Mesendoderm (in vitro differentiated cells): ENCODE data around the gene RNGTT.
A peak's percentile ranks its signal among the peaks of the same experiment; 100 is the strongest.

ENCODE experiments used
- DNase-seq: peaks from one replicate; pipeline ENCODE4 v3.0.0; 2013
- H2AK5ac ChIP-seq: 2 replicates; pipeline ENCODE4 v1.6.1; 2013; ENCODE audit warnings: low read length, inconsistent platforms
- H2BK120ac ChIP-seq: 2 replicates; pipeline ENCODE4 v1.6.1; 2013; ENCODE audit warnings: low read depth, mild to moderate bottlenecking, low read length, moderate library complexity, mixed read lengths
- H2BK15ac ChIP-seq: replicated peaks from 2 replicates; pipeline ENCODE4 v1.6.1; 2013; ENCODE audit warnings: low read depth, mild to moderate bottlenecking, moderate library complexity
- H2BK5ac ChIP-seq: 2 replicates; pipeline ENCODE4 v1.6.1; 2013; ENCODE audit warnings: low read length, inconsistent platforms
- H3K18ac ChIP-seq: 2 replicates; pipeline ENCODE4 v1.6.1; 2013; ENCODE audit warnings: mild to moderate bottlenecking, low read length, mixed read lengths
- H3K23ac ChIP-seq: one replicate; pipeline ENCODE4 v1.6.1; 2013; ENCODE audit warnings: low read length
- H3K27ac ChIP-seq: 2 replicates; pipeline ENCODE4 v1.5.1; 2013; ENCODE audit warnings: low read depth, mild to moderate bottlenecking, inconsistent platforms, low read length, moderate library complexity
- H3K27me3 ChIP-seq: 2 replicates; pipeline ENCODE4 v1.6.1; 2013; ENCODE audit warnings: low read length, control low read depth, mild to moderate bottlenecking, inconsistent platforms; ENCODE audit not compliant: insufficient read depth, poor library complexity
- H3K36me3 ChIP-seq: 2 replicates; pipeline ENCODE4 v1.6.1; 2013; ENCODE audit warnings: low read length, inconsistent platforms; ENCODE audit not compliant: control insufficient read depth, insufficient read depth
- H3K4ac ChIP-seq: one replicate; pipeline ENCODE4 v1.6.1; 2013; ENCODE audit warnings: low read depth, mild to moderate bottlenecking, low read length, moderate library complexity
- H3K4me1 ChIP-seq: 2 replicates; pipeline ENCODE4 v1.6.1; 2013; ENCODE audit warnings: low read depth, low read length, inconsistent platforms; ENCODE audit not compliant: control insufficient read depth
- H3K4me2 ChIP-seq: 2 replicates; pipeline ENCODE4 v1.6.1; 2013; ENCODE audit warnings: low read length
- H3K4me3 ChIP-seq: 2 replicates; pipeline ENCODE4 v1.5.1; 2013; ENCODE audit warnings: mild to moderate bottlenecking, low read length
- H3K56ac ChIP-seq: one replicate; pipeline ENCODE4 v1.6.1; 2013; ENCODE audit warnings: low read length
- H3K79me1 ChIP-seq: 2 replicates; pipeline ENCODE4 v1.6.1; 2013; ENCODE audit warnings: low read length, inconsistent platforms
- H3K79me2 ChIP-seq: 2 replicates; pipeline ENCODE4 v1.6.1; 2013; ENCODE audit warnings: mild to moderate bottlenecking, low read length; ENCODE audit not compliant: control insufficient read depth, insufficient read depth
- H3K9ac ChIP-seq: 2 replicates; pipeline ENCODE4 v1.6.1; 2013; ENCODE audit warnings: low read length, inconsistent platforms
- H4K5ac ChIP-seq: one replicate; pipeline ENCODE4 v1.6.1; 2013; ENCODE audit warnings: low read length
- H4K8ac ChIP-seq: one replicate; pipeline ENCODE4 v1.6.1; 2013; ENCODE audit warnings: low read depth, mild to moderate bottlenecking, control low read depth, low read length, moderate library complexity
- WGBS: extraction: QIAGEN DNeasy Blood & Tissue Kit; methylation state at CpG from one replicate; pipeline ENCODE4 v1.1.7; 2013; ENCODE audit warnings: low lambda C conversion rate, missing lambda C conversion rate; ENCODE audit not compliant: insufficient coverage; ENCODE audit errors: extremely low coverage; 5-methylcytosine and 5-hydroxymethylcytosine counted together

RNGTT gene

GRCh38 chr6:88605271-88605670 lies 358.1 kb downstream of the RNGTT start:
- Histone ChIP-seq H3K4me2 (no peak overlapping the region), H3K79me1 (no peaks in the 10 kb centered on the region), H3K9ac (no peak overlapping the region), H2BK5ac (no peak overlapping the region), H2BK15ac (no peak overlapping the region), H3K36me3 (no peaks in the 10 kb centered on the region), H3K79me2 (no peaks in the 10 kb centered on the region), H2BK120ac (no peak overlapping the region), H3K27ac (no peak overlapping the region), H3K56ac (no peak overlapping the region), H2AK5ac (no peak overlapping the region), H3K4me1 (no peaks in the 10 kb centered on the region), H3K18ac (no peak overlapping the region), H3K4ac (no peak overlapping the region), H4K5ac (no peak overlapping the region), H4K8ac (no peak overlapping the region), H3K23ac (no peak overlapping the region), H3K27me3 (no peaks in the 10 kb centered on the region), H3K4me3 (no peak overlapping the region)
- no CpG with 5 or more reads among the region's 3 CpGs for WGBS
- no peak for DNase-seq

GRCh38 chr6:88599571-88599970 lies 363.8 kb downstream of the RNGTT start:
- Histone ChIP-seq H4K8ac (no peak overlapping the region), H3K4me1 (no peaks in the 10 kb centered on the region), H3K4ac (no peak overlapping the region), H3K27ac (no peak overlapping the region), H3K56ac (no peak overlapping the region), H2AK5ac (no peak overlapping the region), H3K36me3 (no peaks in the 10 kb centered on the region), H2BK5ac (no peak overlapping the region), H4K5ac (no peak overlapping the region), H3K23ac (no peak overlapping the region), H3K79me2 (no peaks in the 10 kb centered on the region), H3K18ac (no peak overlapping the region), H3K9ac (no peak overlapping the region), H2BK120ac (no peak overlapping the region), H3K27me3 (no peaks in the 10 kb centered on the region), H3K4me3 (no peak overlapping the region), H3K79me1 (no peaks in the 10 kb centered on the region), H2BK15ac (no peak overlapping the region), H3K4me2 (no peak overlapping the region)
- no CpG with 5 or more reads among the region's 6 CpGs for WGBS
- DNase-seq: peak; percentile 50

- Histone ChIP-seq H3K79me2 (no peaks in the 10 kb centered on the region), H3K4me3 (no peak overlapping the region), H3K4me1 (no peaks in the 10 kb centered on the region), H3K79me1 (no peaks in the 10 kb centered on the region), H3K56ac (no peak overlapping the region), H2BK120ac (no peak overlapping the region), H3K4me2 (no peak overlapping the region), H4K5ac (no peak overlapping the region), H3K36me3 (no peaks in the 10 kb centered on the region), H3K4ac (no peak overlapping the region), H3K27ac (no peak overlapping the region), H3K9ac (no peak overlapping the region), H3K18ac (no peak overlapping the region), H4K8ac (no peak overlapping the region), H3K27me3 (no peaks in the 10 kb centered on the region), H2AK5ac (no peak overlapping the region), H3K23ac (no peak overlapping the region), H2BK15ac (no peak overlapping the region), H2BK5ac (no peak overlapping the region)
- no CpG with 5 or more reads among the region's 4 CpGs for WGBS
- no peak for DNase-seq
Measured at GRCh38 chr6:88596801-88597200, 366.6 kb downstream of the RNGTT start.

GRCh38 chr6:88588938-88589337 lies 374.5 kb downstream of the RNGTT start:
- Histone ChIP-seq H3K27me3 (no peaks in the 10 kb centered on the region), H3K36me3 (no peaks in the 10 kb centered on the region), H2BK15ac (no peak overlapping the region), H3K9ac (no peak overlapping the region), H3K18ac (no peak overlapping the region), H3K56ac (no peak overlapping the region), H4K5ac (no peak overlapping the region), H2BK5ac (no peak overlapping the region), H3K4me3 (no peak overlapping the region), H3K27ac (no peak overlapping the region), H3K4me2 (no peak overlapping the region), H2BK120ac (no peak overlapping the region), H3K4me1 (peaks cover 2% of the 10 kb centered on the region), H3K4ac (no peak overlapping the region), H3K79me1 (no peaks in the 10 kb centered on the region), H3K23ac (no peak overlapping the region), H3K79me2 (no peaks in the 10 kb centered on the region), H4K8ac (no peak overlapping the region), H2AK5ac (no peak overlapping the region)
- no CpG with 5 or more reads among the region's 3 CpGs for WGBS
- DNase-seq: no peak

- Histone ChIP-seq H3K4ac (no peak overlapping the region), H3K36me3 (no peaks in the 10 kb centered on the region), H3K4me2 (no peak overlapping the region), H3K4me3 (no peak overlapping the region), H3K79me1 (no peaks in the 10 kb centered on the region), H3K9ac (no peak overlapping the region), H3K27me3 (no peaks in the 10 kb centered on the region), H2BK15ac (no peak overlapping the region), H3K56ac (no peak overlapping the region), H4K8ac (no peak overlapping the region), H3K27ac (no peak overlapping the region), H2BK5ac (no peak overlapping the region), H3K23ac (no peak overlapping the region), H2BK120ac (no peak overlapping the region), H3K18ac (no peak overlapping the region), H2AK5ac (no peak overlapping the region), H3K79me2 (no peaks in the 10 kb centered on the region), H4K5ac (no peak overlapping the region), H3K4me1 (peaks cover 2% of the 10 kb centered on the region)
- DNase-seq: no peak
- WGBS: no CpG with 5 or more reads among the region's 12 CpGs
Measured at GRCh38 chr6:88587150-88587520, 376.3 kb downstream of the RNGTT start.

GRCh38 chr6:88586371-88587149 lies 376.9 kb downstream of the RNGTT start:
- Histone ChIP-seq H2BK120ac (no peak overlapping the region), H3K27ac (no peak overlapping the region), H3K36me3 (no peaks in the 10 kb centered on the region), H4K8ac (no peak overlapping the region), H3K23ac (no peak overlapping the region), H3K79me2 (no peaks in the 10 kb centered on the region), H3K56ac (no peak overlapping the region), H3K4ac (no peak overlapping the region), H2BK5ac (no peak overlapping the region), H2BK15ac (no peak overlapping the region), H3K18ac (no peak overlapping the region), H3K4me3 (no peak overlapping the region), H3K79me1 (no peaks in the 10 kb centered on the region), H3K4me2 (no peak overlapping the region), H4K5ac (no peak overlapping the region), H3K27me3 (no peaks in the 10 kb centered on the region), H3K4me1 (peaks cover 2% of the 10 kb centered on the region), H3K9ac (no peak overlapping the region), H2AK5ac (no peak overlapping the region)
- WGBS: no CpG with 5 or more reads among the region's 23 CpGs
- no peak for DNase-seq
